Karpas-422 (cell line): Measurements from ENCODE around the gene PSMB9. TPM values are rescaled to one million over a fixed set of nuclear protein-coding genes. Genes with fewer than 3 reads are reported as not detected.

Experiments
- DNase-seq: peaks from one replicate; pipeline ENCODE4 v3.0.0-alpha.2; 2015
- H2AFZ ChIP-seq: fragments of 200-600 bp; sonication (generic); 2 replicates; pipeline ENCODE4 v1.6.1; 2014; ENCODE audit warnings: antibody characterized with exemption, low read length, mixed read lengths
- H3K27ac ChIP-seq: fragments of 200-600 bp; sonication (generic); 2 replicates; pipeline ENCODE4 v1.5.1; 2014; ENCODE audit warnings: mild to moderate bottlenecking, low read length, moderate library complexity
- H3K27me3 ChIP-seq: fragments of 200-600 bp; sonication (generic); 2 replicates; pipeline ENCODE4 v1.6.1; 2014; ENCODE audit warnings: low read length, mixed read lengths
- H3K36me3 ChIP-seq: fragments of 200-600 bp; sonication (generic); 2 replicates; pipeline ENCODE4 v1.6.1; 2014; ENCODE audit warnings: low read length, mixed read lengths; ENCODE audit not compliant: insufficient read depth
- H3K4me1 ChIP-seq: fragments of 200-600 bp; sonication (generic); 2 replicates; pipeline ENCODE4 v1.6.1; 2014; ENCODE audit warnings: mild to moderate bottlenecking, low read length, mixed read lengths
- H3K4me2 ChIP-seq: fragments of 200-600 bp; sonication (generic); 2 replicates; pipeline ENCODE4 v1.6.1; 2014; ENCODE audit warnings: low read length, low read depth, mild to moderate bottlenecking; ENCODE audit not compliant: poor library complexity, severe bottlenecking
- H3K4me3 ChIP-seq: fragments of 200-600 bp; sonication (generic); 2 replicates; pipeline ENCODE4 v1.5.1; 2014; ENCODE audit warnings: mild to moderate bottlenecking, antibody characterized with exemption, low read length, mixed read lengths
- H3K79me2 ChIP-seq: fragments of 200-600 bp; sonication (generic); 2 replicates; pipeline ENCODE4 v1.6.1; 2014; ENCODE audit warnings: mild to moderate bottlenecking, low read length, mixed read lengths
- H3K9ac ChIP-seq: fragments of 200-600 bp; sonication (generic); 2 replicates; pipeline ENCODE4 v1.6.0; 2014; ENCODE audit warnings: low read length
- H3K9me2 ChIP-seq: fragments of 200-600 bp; sonication (generic), shearing (Covaris generic); replicated peaks from 2 replicates; pipeline ENCODE4 v1.6.0; 2014; ENCODE audit warnings: mild to moderate bottlenecking, low read length, moderate library complexity; ENCODE audit not compliant: insufficient read depth
- H3K9me3 ChIP-seq: fragments of 300-700, 200-600 bp; sonication (generic); 2 replicates; pipeline ENCODE4 v1.6.1; 2014; ENCODE audit warnings: low read length, mixed read lengths
- H4K20me1 ChIP-seq: fragments of 200-600 bp; sonication (generic); 2 replicates; pipeline ENCODE4 v1.6.1; 2014; ENCODE audit warnings: mild to moderate bottlenecking, antibody characterized with exemption, low read length, low read depth; ENCODE audit not compliant: insufficient read depth
- small RNA-seq: library from RNA; depleted of rRNA; stranded (forward); fragments of <200 nt; gene quantifications from one replicate; pipeline ENCODE3, GENCODE V24; 2014
- total RNA-seq: library from RNA; depleted of rRNA; stranded (reverse); fragments of >200 nt; shearing (Covaris generic); gene quantifications from 2 replicates; pipeline ENCODE4 v1.2.3, GENCODE V29; 2014; ENCODE audit warnings: low replicate concordance; rRNA removed

Gene PSMB9
- total RNA-seq, 1 experiment from 2014 or later, result 185 TPM

DNA sequence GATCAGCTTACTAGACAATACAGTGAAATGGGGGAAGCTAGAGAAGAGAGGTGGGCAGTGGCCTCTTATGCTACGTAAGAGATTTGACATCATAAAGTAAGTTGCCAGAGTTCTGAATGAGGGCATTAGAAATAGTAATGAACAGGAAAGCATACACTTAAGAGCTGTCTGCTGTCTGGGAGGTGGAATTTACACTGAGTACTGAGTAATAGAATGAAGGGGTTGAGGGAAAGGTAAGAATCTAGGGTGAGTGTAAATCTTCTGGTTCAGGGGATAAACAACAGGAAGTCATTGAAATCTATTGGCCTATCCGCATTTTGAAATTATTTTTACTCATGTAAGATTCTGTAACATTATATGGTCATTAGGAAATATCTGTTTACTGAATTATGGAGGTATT lies 51.1 kb downstream of the PSMB9 start:
- no peak for DNase-seq
- no peak overlapping the region for H2AFZ ChIP-seq
- no peak overlapping the region for H3K9ac ChIP-seq
- H3K4me3 ChIP-seq, result no peak overlapping the region
- peaks cover 6% of the 10 kb centered on the region for H3K4me1 ChIP-seq
- no peaks in the 10 kb centered on the region for H3K79me2 ChIP-seq
- H3K36me3 ChIP-seq, result no peaks in the 10 kb centered on the region
- no peaks in the 10 kb centered on the region for H4K20me1 ChIP-seq
- no peak overlapping the region for H3K27ac ChIP-seq
- H3K4me2 ChIP-seq, result no peak overlapping the region
- no peaks in the 10 kb centered on the region for H3K9me3 ChIP-seq
- H3K9me2 ChIP-seq, result no peaks in the 10 kb centered on the region
- no peaks in the 10 kb centered on the region; the same call in 1 of the 2 replicates for H3K27me3 ChIP-seq

DNA sequence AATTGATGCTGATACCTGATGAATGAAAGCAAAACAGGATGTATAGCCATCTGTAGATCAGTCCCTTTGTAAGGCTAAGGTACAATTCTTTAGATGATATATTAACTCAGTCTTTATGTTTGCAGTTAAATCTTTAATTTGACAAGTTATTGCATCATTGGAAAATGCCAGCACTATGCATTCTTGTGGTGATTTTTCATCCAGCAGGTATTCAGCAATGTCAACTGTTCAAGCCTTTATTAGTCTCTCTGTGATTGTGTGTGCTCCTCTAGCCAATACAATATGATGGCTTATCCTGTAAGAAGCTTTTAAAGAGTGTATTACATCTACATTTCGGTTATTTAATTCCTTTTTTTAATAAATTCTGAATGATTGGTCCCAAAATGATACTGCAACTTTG lies 52.5 kb downstream of the PSMB9 start:
- Histone ChIP-seq H3K27ac (no peak overlapping the region), H3K79me2 (no peaks in the 10 kb centered on the region), H3K36me3 (no peaks in the 10 kb centered on the region), H2AFZ (no peak overlapping the region), H3K4me2 (no peak overlapping the region), H3K9me3 (no peaks in the 10 kb centered on the region), H3K9ac (no peak overlapping the region), H3K4me1 (peaks cover 6% of the 10 kb centered on the region), H3K4me3 (no peak overlapping the region), H3K27me3 (no peaks in the 10 kb centered on the region; the same call in 1 of the 2 replicates), H3K9me2 (no peaks in the 10 kb centered on the region), H4K20me1 (no peaks in the 10 kb centered on the region)
- DNase-seq, result no peak

DNA sequence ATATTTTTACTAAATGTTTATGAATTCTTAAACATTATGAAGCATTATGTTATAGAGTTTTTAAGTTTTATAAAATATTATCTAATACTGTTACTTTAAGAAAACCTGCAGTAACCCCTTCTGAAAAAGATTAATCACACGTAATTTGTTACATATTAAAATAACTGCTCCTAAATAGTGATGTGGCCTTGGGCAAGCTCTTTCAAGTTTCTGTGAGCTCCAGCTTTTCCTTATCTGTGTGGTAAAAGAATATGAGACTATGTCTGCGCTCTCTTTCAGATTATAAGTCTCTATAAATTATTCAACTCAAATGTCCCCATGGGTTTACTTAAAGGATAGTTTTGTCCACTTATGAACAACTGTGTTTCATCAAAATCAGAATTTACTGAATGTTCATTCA lies 54.9 kb downstream of the PSMB9 start:
- Histone ChIP-seq H3K27ac (no peak overlapping the region), H3K9me2 (no peaks in the 10 kb centered on the region), H3K4me1 (no peaks in the 10 kb centered on the region), H3K27me3 (no peaks in the 10 kb centered on the region; the same call in 1 of the 2 replicates), H3K9me3 (no peaks in the 10 kb centered on the region), H3K79me2 (no peaks in the 10 kb centered on the region), H3K4me3 (no peak overlapping the region), H2AFZ (no peak overlapping the region), H3K4me2 (no peak overlapping the region), H3K36me3 (no peaks in the 10 kb centered on the region), H3K9ac (no peak overlapping the region), H4K20me1 (no peaks in the 10 kb centered on the region)
- no peak for DNase-seq

Small RNA genes lying within 50 kb of the gene (small RNA-seq; reads per million reads assigned to genes)
- gene HLA-Z, result not detected

Other genes with a start within 250 kb of the PSMB9 start
- 216 and 309 TPM in 2 replicates for gene HLA-DQA1, start 216.8 kb upstream of the PSMB9 start, total RNA-seq
- 79.1 and 126 TPM in 2 replicates for gene HLA-DQB1, start 187.5 kb upstream of the PSMB9 start, total RNA-seq
- 40.2 and 66.5 TPM in 2 replicates for gene HLA-DQA2, start 112.8 kb upstream of the PSMB9 start, total RNA-seq
- gene HLA-DQB2, start 90.7 kb upstream of the PSMB9 start, total RNA-seq, result 0.14 TPM in 1 of 2 replicates, not detected in the other
- 77.3 and 91.6 TPM in 2 replicates for gene HLA-DOB, start 37.2 kb upstream of the PSMB9 start, total RNA-seq
- gene TAP2, start 15.5 kb upstream of the PSMB9 start, total RNA-seq, result 93.0 and 140 TPM in 2 replicates
- 212 and 306 TPM in 2 replicates for gene PSMB8, start 10.1 kb upstream of the PSMB9 start, total RNA-seq
- 120 and 171 TPM in 2 replicates for gene TAP1, start 488 bp upstream of the PSMB9 start, total RNA-seq
- 116 and 142 TPM in 2 replicates for gene HLA-DMB, start 86.8 kb downstream of the PSMB9 start, total RNA-seq
- 325 and 451 TPM in 2 replicates for gene HLA-DMA, start 98.9 kb downstream of the PSMB9 start, total RNA-seq
- gene BRD2, start 114.4 kb downstream of the PSMB9 start, total RNA-seq, result 201 and 221 TPM in 2 replicates
- gene HLA-DOA, start 155.4 kb downstream of the PSMB9 start, total RNA-seq, result 70.0 and 103 TPM in 2 replicates
- 571 and 780 TPM in 2 replicates for gene HLA-DPA1, start 219.5 kb downstream of the PSMB9 start, total RNA-seq
- 236 and 601 TPM in 2 replicates for gene HLA-DPB1, start 221.8 kb downstream of the PSMB9 start, total RNA-seq